ENCODE results near the gene DCST2. TPM values are rescaled to one million over a fixed set of nuclear protein-coding genes. Genes with fewer than 3 reads are reported as not detected.

DCST2 gene
- total RNA-seq, 3 donors from 2014 or later, result 1.7 to 3.3 (median 2.3) TPM

DNA sequence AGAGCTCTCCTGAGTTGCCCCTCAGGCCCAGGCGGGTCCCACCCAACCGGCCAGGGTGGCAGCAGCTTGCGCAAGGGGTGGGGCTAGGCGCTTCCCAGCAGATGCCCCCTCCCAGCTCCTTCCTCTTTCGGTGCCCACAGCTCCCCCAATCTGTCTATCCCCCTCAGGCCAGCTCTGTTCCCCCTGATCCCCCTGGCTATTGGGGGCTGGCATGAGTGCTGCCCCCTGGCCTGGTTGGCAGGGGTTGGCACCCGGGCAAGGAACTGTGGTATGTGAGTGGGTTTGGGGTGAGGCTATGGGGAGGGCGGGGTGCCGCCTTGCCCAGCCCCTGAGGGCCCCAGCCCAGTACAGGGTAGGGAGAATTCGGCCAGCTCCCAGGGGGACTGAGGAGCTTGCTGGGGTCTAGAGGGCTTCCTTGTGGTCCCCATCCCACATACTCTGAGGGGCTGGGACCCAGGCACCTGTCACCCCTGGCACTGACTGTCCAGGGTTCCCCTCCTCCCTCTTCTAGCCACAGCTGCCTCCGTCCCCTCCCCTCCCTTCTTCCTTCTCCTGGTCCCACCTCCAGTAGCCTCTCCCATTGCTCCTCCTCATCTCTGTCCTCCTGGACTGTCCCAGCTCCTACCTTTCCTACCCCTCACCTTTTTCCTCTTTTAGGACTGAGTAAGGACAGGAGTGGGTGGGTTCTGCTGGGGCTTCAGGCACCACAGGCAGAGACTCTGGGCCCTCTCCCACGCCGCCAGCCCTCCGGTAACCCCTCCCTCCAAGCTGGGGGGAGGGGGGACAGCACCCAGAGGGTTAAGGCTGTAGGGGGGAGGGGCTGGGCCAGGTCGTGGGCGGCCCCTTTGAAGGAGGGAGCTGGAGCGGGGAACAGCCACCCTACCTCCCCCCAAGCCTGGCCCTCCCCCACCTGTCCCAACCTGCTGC is 25.3 kb downstream of the DCST2 start:
- no peaks in the 10 kb centered on the region for H3K9me3 ChIP-seq
- ATAC-seq, result peak; percentile 49
- H3K36me3 ChIP-seq (ENCODE audit: low read depth), result no peaks in the 10 kb centered on the region
- intact Hi-C loops (cut with DNase I, micrococcal nuclease), result no loop called here
- H3K4me3 ChIP-seq, result peak overlapping the region; percentile 5
- DNase-seq, result peak; percentile 70 to 86 (median 76)
- TF ChIP-seq, protein P1, sequence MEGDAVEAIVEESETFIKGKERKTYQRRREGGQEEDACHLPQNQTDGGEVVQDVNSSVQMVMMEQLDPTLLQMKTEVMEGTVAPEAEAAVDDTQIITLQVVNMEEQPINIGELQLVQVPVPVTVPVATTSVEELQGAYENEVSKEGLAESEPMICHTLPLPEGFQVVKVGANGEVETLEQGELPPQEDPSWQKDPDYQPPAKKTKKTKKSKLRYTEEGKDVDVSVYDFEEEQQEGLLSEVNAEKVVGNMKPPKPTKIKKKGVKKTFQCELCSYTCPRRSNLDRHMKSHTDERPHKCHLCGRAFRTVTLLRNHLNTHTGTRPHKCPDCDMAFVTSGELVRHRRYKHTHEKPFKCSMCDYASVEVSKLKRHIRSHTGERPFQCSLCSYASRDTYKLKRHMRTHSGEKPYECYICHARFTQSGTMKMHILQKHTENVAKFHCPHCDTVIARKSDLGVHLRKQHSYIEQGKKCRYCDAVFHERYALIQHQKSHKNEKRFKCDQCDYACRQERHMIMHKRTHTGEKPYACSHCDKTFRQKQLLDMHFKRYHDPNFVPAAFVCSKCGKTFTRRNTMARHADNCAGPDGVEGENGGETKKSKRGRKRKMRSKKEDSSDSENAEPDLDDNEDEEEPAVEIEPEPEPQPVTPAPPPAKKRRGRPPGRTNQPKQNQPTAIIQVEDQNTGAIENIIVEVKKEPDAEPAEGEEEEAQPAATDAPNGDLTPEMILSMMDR (IDR thresholded peaks at IDR 0.05), result no peak
- H3K4me1 ChIP-seq (ENCODE audit: low read depth), result peaks cover 81% of the 10 kb centered on the region

DNA sequence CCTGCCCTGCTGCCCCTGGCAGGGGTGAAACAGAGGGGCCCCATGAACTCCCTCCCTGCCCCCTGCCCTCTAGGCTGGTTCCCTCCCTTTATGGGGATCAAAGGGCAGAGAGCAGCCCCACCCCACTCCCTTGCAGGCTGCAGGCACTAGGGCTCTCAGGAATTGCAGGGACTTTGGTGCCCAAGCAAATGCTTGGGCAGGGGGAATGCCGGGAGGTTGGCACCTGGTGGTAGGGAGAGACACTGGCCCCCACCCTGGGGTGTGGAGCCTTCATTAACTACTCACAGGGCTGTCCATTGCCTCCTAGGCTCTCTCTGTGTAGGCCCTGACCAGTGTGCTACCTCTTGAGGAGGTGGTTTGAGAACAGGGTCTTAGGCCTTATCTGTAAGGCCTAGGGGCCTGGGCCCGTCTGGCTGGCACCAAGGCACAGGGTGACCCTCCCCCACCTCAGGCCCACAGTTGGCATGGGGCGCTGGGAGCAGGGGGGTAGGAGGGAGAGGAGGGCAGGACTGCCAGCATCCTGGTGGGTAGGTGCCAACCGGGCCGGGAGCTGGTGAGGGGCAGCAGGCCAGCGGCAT is 26.2 kb downstream of the DCST2 start:
- ATAC-seq (peak; percentile 59), DNase-seq (peak; percentile 86 to 90 (median 89))
- intact Hi-C loops (cut with DNase I, micrococcal nuclease), result no loop called here
- Histone ChIP-seq H3K4me3 (no peak overlapping the region), H3K4me1 (ENCODE audit: low read depth) (peaks cover 73% of the 10 kb centered on the region), H3K9me3 (no peaks in the 10 kb centered on the region), H3K36me3 (ENCODE audit: low read depth) (no peaks in the 10 kb centered on the region)
- TF ChIP-seq, protein P1 (IDR thresholded peaks at IDR 0.05), result no peak

GRCh38 chr1:155006601-155007101 is 26.9 kb downstream of the DCST2 start:
- peaks cover 66% of the 10 kb centered on the region for H3K4me1 ChIP-seq (ENCODE audit: low read depth)
- TF ChIP-seq, protein P1 (IDR thresholded peaks at IDR 0.05), result no peak
- H3K9me3 ChIP-seq, result no peaks in the 10 kb centered on the region
- no peak for ATAC-seq
- DNase-seq, result peak in 1 of 3 donors; percentile 62
- H3K36me3 ChIP-seq (ENCODE audit: low read depth), result no peaks in the 10 kb centered on the region
- intact Hi-C loops (cut with DNase I, micrococcal nuclease), result no loop called here
- no peak overlapping the region for H3K4me3 ChIP-seq

GRCh38 chr1:155005076-155006011 is 28.2 kb downstream of the DCST2 start:
- intact Hi-C loops (cut with DNase I, micrococcal nuclease), result no loop called here
- ATAC-seq, result peak; percentile 8
- H3K4me3 ChIP-seq, result no peak overlapping the region
- no peaks in the 10 kb centered on the region for H3K36me3 ChIP-seq (ENCODE audit: low read depth)
- H3K4me1 ChIP-seq (ENCODE audit: low read depth), result peaks cover 54% of the 10 kb centered on the region
- TF ChIP-seq, protein P1 (IDR thresholded peaks at IDR 0.05), result no peak
- H3K9me3 ChIP-seq, result no peaks in the 10 kb centered on the region
- DNase-seq, result peak; percentile 86 to 90 (median 87)
